Stimulated activated effector memory CD8-positive, alpha-beta T cell treated with anti-CD3 and anti-CD28 coated beads, Interleukin-12 subunit alpha, Interleukin-12 subunit beta, amount 100 ng/mL, for 72 hours (primary cell): Measurements from ENCODE around the gene USP12.
"Not testable (repeated sequence)": the region's sequence is repeated elsewhere in the genome, so short reads cannot be mapped to it uniquely, and the experiment has no call there.

ENCODE experiments used
- ATAC-seq: fragments of 150-1000 bp; cut with Tn5 transposase; 2 replicates; pipeline ENCODE4 v1.10.0; 2021
- DNase-seq, 2 donors: peaks; one replicate each; pipeline ENCODE4 v3.0.0; 2021 to 2022; ENCODE audit warnings: low spot score in 2 of 2
- H3K27ac Mint-ChIP-seq: one replicate; pipeline ENCODE4 v1.8.0; 2022; ENCODE audit warnings: mild to moderate bottlenecking, mixed read lengths
- H3K36me3 Mint-ChIP-seq: one replicate; pipeline ENCODE4 v1.8.0; 2022; ENCODE audit warnings: mild to moderate bottlenecking, mixed read lengths
- H3K4me1 Mint-ChIP-seq: one replicate; pipeline ENCODE4 v1.8.0; 2022; ENCODE audit warnings: mixed read lengths
- H3K4me3 Mint-ChIP-seq: one replicate; pipeline ENCODE4 v1.8.0; 2022; ENCODE audit warnings: mild to moderate bottlenecking, mixed read lengths
- H3K9me3 Mint-ChIP-seq: one replicate; pipeline ENCODE4 v1.8.0; 2022; ENCODE audit warnings: mixed read lengths

USP12 gene

DNA sequence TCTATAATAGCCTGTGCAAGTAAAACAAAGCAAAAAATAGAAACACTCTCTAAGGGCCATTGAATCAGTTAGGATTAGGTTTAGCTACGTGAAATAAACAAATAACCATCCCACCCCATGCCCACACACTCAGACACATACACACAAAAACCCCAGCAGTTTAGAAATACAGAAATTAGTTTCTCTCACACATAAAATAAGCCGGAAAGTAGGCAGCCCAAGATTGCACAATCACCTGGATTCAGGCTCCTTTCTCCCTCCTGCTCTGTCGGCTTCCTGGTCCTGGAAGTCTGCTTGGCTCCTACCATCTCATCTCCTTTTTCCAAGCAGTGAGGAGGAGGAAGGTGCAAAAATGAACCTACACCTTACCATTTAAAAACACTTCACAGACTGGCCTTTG lies 22.6 kb upstream of the USP12 start:
- Mint-ChIP-seq H3K36me3 (peaks cover 5% of the 10 kb centered on the region), H3K4me3 (no peak overlapping the region), H3K9me3 (no peaks in the 10 kb centered on the region), H3K4me1 (peaks cover 42% of the 10 kb centered on the region), H3K27ac (peak overlapping the region; percentile 0)
- DNase-seq = no peak
- ATAC-seq = no peak

DNA sequence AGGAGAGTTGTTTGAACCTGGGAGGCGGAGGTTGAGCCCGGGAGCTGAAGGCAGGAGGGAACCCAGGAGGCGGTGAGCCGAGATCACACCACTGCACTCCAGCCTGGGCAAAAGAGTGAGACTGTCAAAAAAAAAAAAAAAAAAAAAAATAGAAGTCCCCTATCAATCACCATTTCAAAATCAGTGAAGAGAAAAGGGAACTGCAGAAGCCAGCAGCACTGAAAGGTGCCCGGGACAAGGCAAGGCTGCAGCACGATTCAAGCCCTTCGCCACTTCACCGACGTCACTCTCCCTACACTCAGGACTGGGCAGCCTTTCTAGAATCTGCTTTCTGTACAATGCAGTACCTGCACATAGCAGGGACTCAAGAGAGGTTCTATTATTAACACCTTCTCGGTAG lies 21.9 kb upstream of the USP12 start:
- peaks cover 5% of the 10 kb centered on the region for H3K36me3 Mint-ChIP-seq
- DNase-seq (no peak), ATAC-seq (no peak)
- H3K4me3 Mint-ChIP-seq = peak overlapping the region; percentile 31
- peak overlapping the region; percentile 74 for H3K27ac Mint-ChIP-seq
- no peaks in the 10 kb centered on the region for H3K9me3 Mint-ChIP-seq
- peaks cover 42% of the 10 kb centered on the region for H3K4me1 Mint-ChIP-seq

DNA sequence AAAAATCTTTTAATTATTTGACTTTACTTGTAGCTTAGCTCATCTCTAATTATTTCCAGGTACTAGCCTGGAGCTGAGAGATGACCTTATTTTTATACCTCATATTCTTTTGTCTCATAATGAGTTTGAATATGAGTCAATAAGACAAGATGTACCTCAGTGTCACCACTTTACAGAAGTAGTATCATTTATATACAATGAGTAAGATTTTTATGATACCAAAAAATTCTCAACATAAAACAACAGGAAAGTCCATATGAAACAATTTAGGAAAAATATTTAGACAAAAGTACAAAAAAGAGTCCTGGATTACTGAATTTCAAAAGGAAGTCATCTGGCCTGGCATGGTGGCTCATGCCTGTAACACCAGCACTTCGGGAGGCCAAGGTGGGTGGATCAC lies 21.4 kb upstream of the USP12 start:
- Mint-ChIP-seq H3K9me3 (no peaks in the 10 kb centered on the region), H3K4me3 (peak overlapping the region; percentile 31), H3K36me3 (peaks cover 5% of the 10 kb centered on the region), H3K27ac (peak overlapping the region; percentile 74), H3K4me1 (peaks cover 42% of the 10 kb centered on the region)
- DNase-seq (no peak), ATAC-seq (peak; percentile 83)

DNA sequence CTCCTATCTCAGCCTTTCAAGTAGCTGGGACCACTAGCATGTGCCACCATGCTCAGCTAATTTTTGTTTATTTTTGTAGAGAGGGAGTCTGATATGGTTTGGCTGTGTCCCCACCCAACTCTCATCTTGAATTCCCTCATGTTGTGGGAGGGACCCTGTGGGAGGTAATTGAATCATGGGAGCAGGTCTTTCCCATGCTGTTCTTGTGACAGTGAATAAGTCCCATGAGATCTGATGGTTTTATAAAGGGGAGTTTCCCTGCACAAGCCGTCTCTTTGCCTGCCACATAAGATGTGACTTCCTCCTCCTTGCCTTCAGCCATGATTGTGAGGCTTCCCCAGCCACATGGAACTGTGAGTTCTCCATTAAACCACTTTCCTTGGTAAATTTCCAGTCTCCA lies 20.8 kb upstream of the USP12 start:
- Mint-ChIP-seq H3K4me1 (peaks cover 42% of the 10 kb centered on the region), H3K27ac (peak overlapping the region; percentile 74), H3K4me3 (peak overlapping the region; percentile 31)
- DNase-seq, H3K36me3 Mint-ChIP-seq, ATAC-seq, H3K9me3 Mint-ChIP-seq: not testable (repeated sequence)

DNA sequence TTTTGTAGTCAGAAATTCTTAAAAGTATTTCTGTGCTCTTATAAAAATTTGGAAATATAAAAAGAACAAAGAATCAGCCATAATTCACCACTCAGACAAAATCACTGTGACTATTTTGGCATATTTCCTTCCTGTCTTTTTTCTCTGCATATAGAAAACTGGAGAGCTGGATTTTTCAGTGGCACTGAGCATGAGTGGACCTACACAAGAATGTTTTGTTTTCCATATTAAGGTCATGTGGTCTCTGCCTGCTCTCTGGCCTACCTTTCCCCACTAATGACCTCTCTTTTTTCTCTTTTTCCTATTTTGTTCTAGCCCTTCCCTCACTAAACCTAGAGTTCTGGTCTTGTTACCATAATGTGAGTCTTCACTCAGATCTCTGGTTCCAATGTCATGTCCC lies 17.6 kb upstream of the USP12 start:
- H3K4me3 Mint-ChIP-seq = no peak overlapping the region

DNA sequence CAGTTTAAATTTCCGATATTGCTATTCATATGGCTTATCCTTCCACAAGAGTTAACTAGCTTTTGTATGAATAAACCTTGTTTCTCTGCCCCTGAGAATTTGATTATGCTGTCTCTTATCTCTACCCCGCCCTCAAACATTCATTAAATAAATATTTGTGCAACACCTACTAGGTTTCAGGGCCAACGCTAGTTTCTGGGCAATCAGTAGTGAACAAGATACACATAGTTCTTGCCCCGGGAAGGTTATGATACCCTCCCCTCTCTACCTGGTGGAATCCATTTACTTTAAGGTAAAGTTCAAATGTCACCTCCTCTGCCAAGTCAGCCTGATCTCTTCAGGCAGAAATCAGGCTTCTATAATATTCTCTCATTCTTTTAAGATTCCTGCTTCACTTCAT lies 16.6 kb upstream of the USP12 start:
- Mint-ChIP-seq H3K4me3 (no peak overlapping the region), H3K9me3 (no peaks in the 10 kb centered on the region), H3K36me3 (peaks cover 3% of the 10 kb centered on the region), H3K4me1 (peaks cover 14% of the 10 kb centered on the region), H3K27ac (peak overlapping the region; percentile 13)
- DNase-seq (no peak), ATAC-seq (no peak)

More for the DNA sequence above, 17.6 kb upstream of the USP12 start:
- Mint-ChIP-seq H3K4me1 (peaks cover 20% of the 10 kb centered on the region), H3K9me3 (no peaks in the 10 kb centered on the region), H3K27ac (no peak overlapping the region), H3K36me3 (peaks cover 5% of the 10 kb centered on the region)
- DNase-seq (no peak), ATAC-seq (no peak)

DNA sequence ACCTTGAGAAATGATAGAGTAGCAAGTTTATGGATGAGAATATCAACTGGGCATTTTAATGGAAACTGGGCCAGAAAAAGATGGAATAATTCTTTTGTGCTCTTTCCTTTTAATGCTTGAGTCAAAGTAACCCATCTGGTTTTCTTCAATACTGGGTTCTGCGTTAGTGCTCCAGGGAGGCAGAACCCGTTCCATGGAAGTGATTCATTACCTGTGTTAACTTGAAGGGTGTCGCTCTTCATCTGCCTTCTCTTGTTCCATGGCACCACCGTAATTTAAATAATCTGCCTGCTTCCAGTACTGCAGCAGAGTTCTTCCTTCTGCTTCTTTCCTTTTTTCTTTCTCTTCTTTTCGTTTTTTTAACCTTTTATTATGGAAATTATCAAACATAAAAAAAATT lies 14.7 kb upstream of the USP12 start:
- peaks cover 10% of the 10 kb centered on the region for H3K4me1 Mint-ChIP-seq
- H3K4me3 Mint-ChIP-seq = no peak overlapping the region
- no peaks in the 10 kb centered on the region for H3K9me3 Mint-ChIP-seq
- no peak for ATAC-seq
- DNase-seq = no peak
- no peaks in the 10 kb centered on the region for H3K36me3 Mint-ChIP-seq
- no peak overlapping the region for H3K27ac Mint-ChIP-seq

DNA sequence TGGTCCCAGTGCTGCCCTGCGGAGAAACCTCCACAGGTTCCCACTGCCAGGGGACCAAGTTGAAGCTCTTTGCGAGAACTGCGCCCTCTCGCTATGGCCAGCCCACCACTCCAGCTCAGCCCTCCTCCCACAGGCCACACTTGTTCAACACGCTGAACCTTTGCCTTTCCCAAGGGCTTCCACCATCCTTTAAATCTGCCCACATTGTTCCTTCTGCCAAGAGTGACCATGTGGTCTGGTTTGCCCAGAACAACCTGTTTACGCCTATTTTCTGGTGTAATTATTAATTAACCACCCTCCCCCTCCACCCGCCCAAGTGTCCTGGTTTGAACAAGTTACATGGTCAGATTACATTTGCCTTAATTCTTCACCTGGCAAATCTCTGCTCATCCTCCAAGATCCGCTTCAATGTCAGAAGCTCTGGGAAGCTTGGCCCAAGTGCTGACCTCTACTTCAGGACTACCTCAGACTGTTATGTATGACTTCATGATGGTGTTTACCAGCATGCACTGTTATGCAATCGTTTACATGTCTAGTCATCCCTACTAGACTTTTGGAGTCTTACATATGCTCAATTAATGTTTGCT lies 12.0 kb upstream of the USP12 start:
- no peak overlapping the region for H3K27ac Mint-ChIP-seq
- H3K9me3 Mint-ChIP-seq = no peaks in the 10 kb centered on the region
- no peaks in the 10 kb centered on the region for H3K36me3 Mint-ChIP-seq
- H3K4me3 Mint-ChIP-seq = no peak overlapping the region
- H3K4me1 Mint-ChIP-seq = peaks cover 10% of the 10 kb centered on the region
- no peak for ATAC-seq
- DNase-seq = no peak

DNA sequence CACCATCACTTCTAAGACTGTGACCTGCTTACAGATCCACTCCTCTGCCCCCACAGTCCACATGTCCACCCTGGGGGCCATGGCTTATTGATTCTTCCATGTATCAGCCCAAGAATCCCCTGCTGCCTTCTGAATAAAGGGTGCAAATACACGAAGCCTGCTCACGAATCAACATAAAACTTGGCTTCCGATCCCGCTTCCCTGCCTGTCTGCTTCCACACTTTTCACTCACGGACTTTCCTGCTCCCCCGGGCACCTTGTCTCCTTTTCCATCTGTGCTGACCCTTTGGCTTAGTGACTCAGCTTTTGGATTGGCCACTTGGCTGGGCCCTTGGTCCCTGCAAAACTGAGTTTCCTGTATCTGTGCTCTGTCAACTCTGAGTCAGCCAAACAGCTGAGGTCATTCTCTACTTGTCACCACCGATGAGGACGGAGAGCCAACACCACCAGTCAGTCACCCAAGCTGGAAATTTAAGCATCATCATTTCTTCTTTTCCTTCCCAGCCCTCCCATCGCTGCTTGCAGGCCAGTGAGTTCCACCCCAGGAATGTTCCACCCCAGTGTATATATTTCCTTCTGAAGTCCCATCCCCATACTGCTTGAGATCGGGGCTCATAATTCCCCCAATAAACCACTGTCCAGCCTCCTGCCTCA lies 11.4 kb upstream of the USP12 start:
- ATAC-seq = peak; percentile 85
- Mint-ChIP-seq H3K4me1 (peaks cover 10% of the 10 kb centered on the region), H3K36me3 (no peaks in the 10 kb centered on the region), H3K27ac (no peak overlapping the region), H3K4me3 (no peak overlapping the region), H3K9me3 (no peaks in the 10 kb centered on the region)
- DNase-seq = no peak

DNA sequence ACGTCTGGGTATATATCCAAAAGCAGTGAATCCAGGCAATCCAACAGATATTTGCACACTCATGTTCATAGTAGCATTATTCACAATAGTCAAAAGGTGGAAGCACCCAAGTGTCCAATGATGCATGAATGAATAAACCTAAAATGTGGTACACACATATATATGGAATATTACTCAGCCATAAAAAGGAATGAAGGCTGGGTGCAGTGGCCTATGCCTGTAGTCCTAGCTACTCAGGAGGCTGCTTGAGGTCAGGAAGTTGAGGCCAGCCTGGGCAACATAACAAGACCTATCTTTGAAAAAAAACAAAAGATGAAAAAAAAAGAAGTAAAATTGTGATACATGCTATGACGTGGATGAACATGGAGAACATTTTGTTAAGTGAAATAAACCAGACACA lies 10.4 kb upstream of the USP12 start:
- DNase-seq = no peak
- H3K27ac Mint-ChIP-seq = no peak overlapping the region
- H3K4me1 Mint-ChIP-seq = peaks cover 10% of the 10 kb centered on the region
- no peaks in the 10 kb centered on the region for H3K9me3 Mint-ChIP-seq
- no peak overlapping the region for H3K4me3 Mint-ChIP-seq
- no peaks in the 10 kb centered on the region for H3K36me3 Mint-ChIP-seq
- no peak for ATAC-seq

DNA sequence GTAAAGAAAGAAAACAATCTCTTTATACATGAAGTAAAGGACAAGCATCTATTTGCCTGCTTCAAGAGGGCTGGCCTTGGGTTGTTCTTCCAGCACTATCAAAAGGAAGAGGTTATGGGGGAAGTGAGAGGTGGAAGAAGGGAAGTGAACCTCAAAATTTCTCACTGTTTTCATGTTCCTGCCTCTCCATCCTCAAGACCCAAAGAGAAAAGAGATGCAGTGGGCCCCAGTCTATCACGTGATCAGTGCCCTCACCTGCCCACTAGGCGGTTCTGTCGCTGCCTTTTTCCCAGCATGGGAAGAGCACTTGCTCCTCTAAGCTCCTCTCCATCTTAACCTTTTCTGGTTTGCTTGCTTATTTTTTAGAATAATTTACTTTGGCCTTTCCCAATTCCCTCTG lies 6.2 kb upstream of the USP12 start:
- Mint-ChIP-seq H3K27ac (no peak overlapping the region), H3K4me3 (no peak overlapping the region), H3K36me3 (no peaks in the 10 kb centered on the region), H3K4me1 (peaks cover 18% of the 10 kb centered on the region), H3K9me3 (no peaks in the 10 kb centered on the region)
- no peak for DNase-seq
- no peak for ATAC-seq

DNA sequence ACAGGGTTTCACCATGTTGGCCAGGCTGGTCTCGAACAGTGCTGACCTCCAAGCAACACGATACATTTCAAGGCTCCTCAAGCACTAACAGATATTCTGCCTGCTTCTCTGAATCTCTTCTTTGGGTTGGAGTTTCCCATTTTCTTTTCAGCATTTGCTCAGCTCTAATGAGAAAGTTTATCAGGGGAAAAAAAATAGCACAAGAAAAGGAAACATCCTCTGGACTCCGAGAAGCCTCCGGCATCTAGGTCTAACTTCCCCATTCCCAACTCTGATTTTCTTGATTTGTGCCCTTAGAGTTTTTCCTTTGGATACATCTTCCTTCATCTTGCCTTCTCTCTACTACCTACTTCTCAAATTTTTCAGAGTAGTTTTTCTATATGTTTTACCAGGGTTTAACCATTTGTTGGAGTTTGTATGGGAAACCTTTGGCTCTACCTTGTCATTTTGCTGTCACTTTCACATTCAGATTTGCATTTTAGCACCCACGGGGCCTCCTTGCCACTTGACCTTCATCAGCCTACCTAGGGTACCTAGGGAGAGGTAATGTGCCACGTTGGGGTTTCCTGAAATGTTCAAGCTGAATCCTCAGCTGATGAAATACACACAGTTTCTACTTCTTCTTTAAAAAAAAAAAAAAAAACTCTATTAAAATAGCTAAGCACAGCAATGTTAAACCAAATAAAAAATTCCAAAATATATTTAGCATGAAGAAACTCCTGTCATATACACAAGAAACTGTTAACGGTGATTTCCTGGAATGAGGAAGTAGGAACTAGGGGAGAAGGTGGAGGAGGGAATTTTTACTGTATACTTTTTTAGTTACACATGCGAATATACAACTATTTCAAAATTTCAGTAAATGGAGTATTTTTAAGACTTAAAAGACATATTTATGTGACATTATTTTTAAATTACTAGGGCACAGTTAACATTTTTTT lies 5.1 kb upstream of the USP12 start:
- Mint-ChIP-seq H3K27ac (no peak overlapping the region), H3K9me3 (no peaks in the 10 kb centered on the region), H3K4me1 (peaks cover 18% of the 10 kb centered on the region), H3K4me3 (no peak overlapping the region), H3K36me3 (no peaks in the 10 kb centered on the region)
- ATAC-seq = no peak
- no peak for DNase-seq

DNA sequence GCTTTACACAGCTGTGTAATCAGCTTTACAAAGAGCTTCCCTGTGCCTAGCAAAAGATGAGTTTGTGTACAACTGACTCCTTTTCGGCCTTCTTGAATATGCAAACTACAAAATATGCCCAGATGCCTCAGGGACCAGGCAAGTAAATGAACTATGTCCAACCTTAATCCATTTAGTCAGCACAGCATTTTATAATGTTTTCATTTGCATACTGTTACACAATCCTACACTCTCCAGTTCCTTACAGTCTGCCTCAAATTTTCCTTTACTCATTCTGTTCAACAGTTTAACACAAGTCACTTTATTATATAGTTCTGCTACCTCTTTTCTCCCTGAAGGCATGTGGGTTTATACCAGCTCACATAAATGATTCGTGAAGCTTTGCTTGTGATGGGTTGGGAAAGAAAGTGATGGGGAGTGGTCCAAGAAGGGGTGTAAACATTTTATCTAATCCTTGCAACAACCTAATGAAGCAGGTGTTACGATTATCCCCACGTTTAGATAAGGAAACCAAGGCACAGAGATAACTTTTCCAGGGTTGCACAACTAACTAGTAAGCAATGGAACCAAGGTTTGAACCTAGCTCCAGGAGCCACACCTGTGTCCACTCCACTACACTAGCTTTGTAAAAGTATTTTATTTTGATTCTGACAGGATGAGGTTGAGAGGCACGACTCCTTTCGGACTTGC lies 3.3 kb upstream of the USP12 start:
- H3K4me3 Mint-ChIP-seq = no peak overlapping the region
- peaks cover 25% of the 10 kb centered on the region for H3K4me1 Mint-ChIP-seq
- DNase-seq = no peak
- no peak for ATAC-seq
- H3K36me3 Mint-ChIP-seq = peaks cover 11% of the 10 kb centered on the region
- H3K27ac Mint-ChIP-seq = no peak overlapping the region
- no peaks in the 10 kb centered on the region for H3K9me3 Mint-ChIP-seq

DNA sequence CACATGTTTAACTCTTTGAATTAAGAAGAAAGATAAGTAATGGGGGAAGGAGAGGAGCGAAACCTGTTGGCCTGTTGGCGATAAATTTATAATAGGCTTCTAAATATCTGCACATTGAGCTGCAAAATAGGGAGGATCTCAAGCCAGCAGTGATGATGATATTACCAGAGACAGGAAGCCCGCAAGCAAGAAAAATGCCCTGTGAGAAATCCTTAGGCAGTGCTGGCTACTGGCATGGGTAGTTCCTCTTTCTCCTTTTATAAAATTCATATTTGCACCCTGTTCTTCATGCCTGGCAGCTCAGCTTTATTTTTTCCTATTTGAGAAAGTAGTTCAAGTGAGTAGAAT lies 858 bp upstream of the USP12 start:
- peaks cover 21% of the 10 kb centered on the region for H3K36me3 Mint-ChIP-seq
- ATAC-seq = no peak
- DNase-seq = no peak
- H3K27ac Mint-ChIP-seq = peak overlapping the region; percentile 88
- H3K4me1 Mint-ChIP-seq = peaks cover 47% of the 10 kb centered on the region
- H3K9me3 Mint-ChIP-seq = no peaks in the 10 kb centered on the region
- peak overlapping the region; percentile 89 for H3K4me3 Mint-ChIP-seq

DNA sequence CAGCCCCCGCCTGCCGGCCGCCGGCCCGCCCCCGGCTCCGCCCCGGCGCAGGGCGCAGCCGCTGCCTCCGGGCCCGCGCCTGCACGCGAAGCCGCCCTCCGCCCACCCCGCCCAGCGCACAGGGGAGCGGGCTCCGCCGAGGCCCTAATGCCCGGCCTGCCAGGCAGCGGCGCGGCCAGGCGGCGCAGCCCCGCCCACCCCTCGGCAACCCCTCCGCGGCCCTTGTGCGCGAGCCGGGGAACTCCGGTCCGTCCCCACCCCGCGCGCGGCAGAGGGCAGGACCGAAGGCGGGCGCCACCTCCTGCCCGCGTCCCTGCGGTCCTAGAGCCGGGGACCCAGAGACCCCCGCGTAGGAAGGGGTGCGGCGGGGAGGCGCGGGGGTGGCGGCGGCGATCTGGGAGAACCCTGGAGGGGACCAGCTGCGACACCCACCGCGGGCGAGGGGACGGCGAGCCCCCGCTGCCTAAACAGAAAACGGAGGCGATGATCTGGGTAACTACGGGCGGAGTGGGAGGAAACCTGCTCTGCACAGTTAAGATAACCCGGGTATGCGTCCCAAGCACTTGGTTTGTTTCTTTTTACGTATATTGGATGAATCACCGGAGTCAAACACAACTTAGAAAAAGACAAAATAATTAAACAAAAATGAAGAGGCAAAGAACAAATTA lies 350 bp upstream of the USP12 start:
- peaks cover 47% of the 10 kb centered on the region for H3K4me1 Mint-ChIP-seq

More for the DNA sequence above, 350 bp upstream of the USP12 start:
- H3K4me3 Mint-ChIP-seq = peak overlapping the region; percentile 89
- peak overlapping the region; percentile 88 for H3K27ac Mint-ChIP-seq
- DNase-seq (peak; percentile 82 to 94), ATAC-seq (peak; percentile 92)
- H3K9me3 Mint-ChIP-seq = no peaks in the 10 kb centered on the region
- H3K36me3 Mint-ChIP-seq = peaks cover 21% of the 10 kb centered on the region
